Measurements from ENCODE around the gene COL4A2.

GRCh38 chr13:110503037-110503901 is 196.2 kb downstream of the COL4A2 start:
- TF ChIP-seq CTCF (IDR thresholded peaks at IDR 0.05) (no peak), POLR2AphosphoS5 (IDR thresholded peaks at IDR 0.05) (no peak)

Data from transverse colon (tissue), 4 donors.